Activated T-cell treated with anti-CD3 and anti-CD28 coated beads, Interleukin-2, amount 50 U/mL, for 1 hour (primary cell): ENCODE results near the gene SORL1-AS1.
A peak's percentile ranks its signal among the peaks of the same experiment; 100 is the strongest.

Experiments used
- DNase-seq: peaks from one replicate; pipeline ENCODE4 v3.0.0-alpha.2; 2020

Gene SORL1-AS1

GRCh38 chr11:121451178-121451985 lies 1.4 kb downstream of the SORL1-AS1 start:
- peak; percentile 56 for DNase-seq

- no peak for DNase-seq
Observed at GRCh38 chr11:121450401-121450800, 2.4 kb downstream of the SORL1-AS1 start.

GRCh38 chr11:121449626-121450025 lies 3.1 kb downstream of the SORL1-AS1 start:
- no peak for DNase-seq

- no peak for DNase-seq
Observed at GRCh38 chr11:121449123-121449522, 3.6 kb downstream of the SORL1-AS1 start.

GRCh38 chr11:121448431-121448941 lies 4.3 kb downstream of the SORL1-AS1 start:
- DNase-seq = no peak

GRCh38 chr11:121448011-121448410 lies 4.8 kb downstream of the SORL1-AS1 start:
- no peak for DNase-seq

- DNase-seq = no peak
Observed at GRCh38 chr11:121446752-121447156, 6.0 kb downstream of the SORL1-AS1 start.

- no peak for DNase-seq
Observed at GRCh38 chr11:121445071-121445768, 7.5 kb downstream of the SORL1-AS1 start.

- no peak for DNase-seq
Observed at GRCh38 chr11:121444526-121444925, 8.2 kb downstream of the SORL1-AS1 start.

GRCh38 chr11:121443688-121444275 lies 9.0 kb downstream of the SORL1-AS1 start:
- no peak for DNase-seq

GRCh38 chr11:121441521-121441920 lies 11.2 kb downstream of the SORL1-AS1 start:
- DNase-seq = no peak

- no peak for DNase-seq
Observed at GRCh38 chr11:121439759-121440158, 13.0 kb downstream of the SORL1-AS1 start.

- DNase-seq = no peak
Observed at GRCh38 chr11:121439337-121439736, 13.4 kb downstream of the SORL1-AS1 start.

- no peak for DNase-seq
Observed at GRCh38 chr11:121437686-121438078, 15.1 kb downstream of the SORL1-AS1 start.

GRCh38 chr11:121437018-121437685 lies 15.6 kb downstream of the SORL1-AS1 start:
- DNase-seq = no peak

- no peak for DNase-seq
Observed at GRCh38 chr11:121435551-121436511, 16.9 kb downstream of the SORL1-AS1 start.

- no peak for DNase-seq
Observed at GRCh38 chr11:121435132-121435531, 17.6 kb downstream of the SORL1-AS1 start.

GRCh38 chr11:121431820-121432526 lies 20.8 kb downstream of the SORL1-AS1 start:
- DNase-seq = no peak

GRCh38 chr11:121429556-121429955 lies 23.2 kb downstream of the SORL1-AS1 start:
- DNase-seq = no peak

- no peak for DNase-seq
Observed at GRCh38 chr11:121427400-121427744, 25.4 kb downstream of the SORL1-AS1 start.
